ENCODE data around the gene NMUR1.

DNA sequence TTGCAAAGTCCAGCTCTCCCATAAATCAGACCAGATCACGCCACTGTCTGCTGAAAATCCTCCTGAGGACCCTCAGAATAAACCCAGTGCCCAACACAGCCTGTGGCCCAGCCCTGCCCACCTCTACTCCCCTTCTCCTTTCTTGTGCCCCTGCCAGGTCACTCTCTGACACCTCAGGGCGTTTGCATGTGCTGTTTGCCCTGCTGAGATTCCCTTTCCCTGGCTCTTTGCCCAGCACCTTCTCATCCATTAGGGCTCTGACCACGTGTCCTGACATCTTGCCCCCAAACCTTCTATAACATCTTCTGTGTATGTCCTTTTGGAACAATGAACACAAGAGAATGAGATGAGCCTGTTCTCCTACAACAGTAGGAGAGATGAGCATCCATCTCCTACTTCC lies 18.5 kb upstream of the NMUR1 start:
- TF ChIP-seq EP300 (IDR thresholded peaks at IDR 0.05) (no peak), POLR2A (IDR thresholded peaks at IDR 0.05) (no peak), POLR2AphosphoS5 (IDR thresholded peaks at IDR 0.05) (no peak)
- TF ChIP-seq, protein P1, sequence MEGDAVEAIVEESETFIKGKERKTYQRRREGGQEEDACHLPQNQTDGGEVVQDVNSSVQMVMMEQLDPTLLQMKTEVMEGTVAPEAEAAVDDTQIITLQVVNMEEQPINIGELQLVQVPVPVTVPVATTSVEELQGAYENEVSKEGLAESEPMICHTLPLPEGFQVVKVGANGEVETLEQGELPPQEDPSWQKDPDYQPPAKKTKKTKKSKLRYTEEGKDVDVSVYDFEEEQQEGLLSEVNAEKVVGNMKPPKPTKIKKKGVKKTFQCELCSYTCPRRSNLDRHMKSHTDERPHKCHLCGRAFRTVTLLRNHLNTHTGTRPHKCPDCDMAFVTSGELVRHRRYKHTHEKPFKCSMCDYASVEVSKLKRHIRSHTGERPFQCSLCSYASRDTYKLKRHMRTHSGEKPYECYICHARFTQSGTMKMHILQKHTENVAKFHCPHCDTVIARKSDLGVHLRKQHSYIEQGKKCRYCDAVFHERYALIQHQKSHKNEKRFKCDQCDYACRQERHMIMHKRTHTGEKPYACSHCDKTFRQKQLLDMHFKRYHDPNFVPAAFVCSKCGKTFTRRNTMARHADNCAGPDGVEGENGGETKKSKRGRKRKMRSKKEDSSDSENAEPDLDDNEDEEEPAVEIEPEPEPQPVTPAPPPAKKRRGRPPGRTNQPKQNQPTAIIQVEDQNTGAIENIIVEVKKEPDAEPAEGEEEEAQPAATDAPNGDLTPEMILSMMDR (IDR thresholded peaks at IDR 0.05) = no peak
